DLD1 (cell line): Measurements from ENCODE around the gene NIPBL.
"Not testable (repeated sequence)": the region's sequence is repeated elsewhere in the genome, so short reads cannot be mapped to it uniquely, and the experiment has no call there.

Experiments used
- in situ Hi-C: cut with HindIII; loops from 2 replicates; pipeline ENCODE4 v1.10.0; 2017; ENCODE audit warnings: low sequenced_read_pairs

Gene NIPBL

GRCh38 chr5:36877667-36878391 lies 1.3 kb downstream of the NIPBL start:
- in situ Hi-C loops, result no loop called here

GRCh38 chr5:36878392-36879082 lies 2.0 kb downstream of the NIPBL start:
- in situ Hi-C loops, result no loop called here

- in situ Hi-C loops, result no loop called here
Observed at GRCh38 chr5:36879274-36880033, 2.9 kb downstream of the NIPBL start.

- in situ Hi-C loops, result no loop called here
Observed at GRCh38 chr5:36880761-36881160, 4.2 kb downstream of the NIPBL start.

GRCh38 chr5:36881304-36881703 lies 4.7 kb downstream of the NIPBL start:
- in situ Hi-C loops, result no loop called here

GRCh38 chr5:36881807-36882206 lies 5.2 kb downstream of the NIPBL start:
- in situ Hi-C loops, result no loop called here

- in situ Hi-C loops, result no loop called here
Observed at GRCh38 chr5:36882250-36882649, 5.7 kb downstream of the NIPBL start.

GRCh38 chr5:36883894-36884462 lies 7.4 kb downstream of the NIPBL start:
- in situ Hi-C loops, result no loop called here

GRCh38 chr5:36885149-36885548 lies 8.6 kb downstream of the NIPBL start:
- in situ Hi-C loops, result no loop called here

GRCh38 chr5:36885566-36886485 lies 9.3 kb downstream of the NIPBL start:
- in situ Hi-C loops, result no loop called here

- in situ Hi-C loops, result no loop called here
Observed at GRCh38 chr5:36886791-36887190, 10.2 kb downstream of the NIPBL start.

GRCh38 chr5:36887532-36887931 lies 11.0 kb downstream of the NIPBL start:
- in situ Hi-C loops, result no loop called here

- in situ Hi-C loops, result no loop called here
Observed at GRCh38 chr5:36888303-36888702, 11.7 kb downstream of the NIPBL start.

GRCh38 chr5:36889264-36889663 lies 12.7 kb downstream of the NIPBL start:
- in situ Hi-C loops, result no loop called here

GRCh38 chr5:36891266-36891665 lies 14.7 kb downstream of the NIPBL start:
- in situ Hi-C loops, result no loop called here

GRCh38 chr5:36892085-36892830 lies 15.7 kb downstream of the NIPBL start:
- in situ Hi-C loops, result not testable (repeated sequence)

- in situ Hi-C loops, result no loop called here
Observed at GRCh38 chr5:36894954-36895353, 18.4 kb downstream of the NIPBL start.

GRCh38 chr5:36896476-36896875 lies 19.9 kb downstream of the NIPBL start:
- in situ Hi-C loops, result no loop called here

GRCh38 chr5:36897616-36898015 lies 21.0 kb downstream of the NIPBL start:
- in situ Hi-C loops, result no loop called here

GRCh38 chr5:36899860-36900259 lies 23.3 kb downstream of the NIPBL start:
- in situ Hi-C loops, result no loop called here
